GM19463 (cell line): ENCODE measurements around the gene IL3RA.
"Not testable (repeated sequence)": the region's sequence is repeated elsewhere in the genome, so short reads cannot be mapped to it uniquely, and the experiment has no call there.

Experiments
- ATAC-seq: cut with Tn5 transposase; IDR thresholded peaks from one replicate; pipeline ENCODE4 v1.9.1; 2021; ENCODE audit warnings: mild to moderate bottlenecking, moderate library complexity; ENCODE audit not compliant: unreplicated experiment

Gene IL3RA

GRCh38 chrX:1336331-1336943 lies at the start of gene IL3RA:
Gene IL3RA (plus strand): TSS chrX:1336785. CDS start chrX:1341766, 4,981 bp downstream.
- ATAC-seq, result peak; percentile 54

- no peak for ATAC-seq
Measured at GRCh38 chrX:1289535-1289934, 47.0 kb upstream of the IL3RA start.

GRCh38 chrX:1291110-1291740 lies 45.4 kb upstream of the IL3RA start:
- no peak for ATAC-seq

- no peak for ATAC-seq
Measured at GRCh38 chrX:1292575-1293290, 43.9 kb upstream of the IL3RA start.

GRCh38 chrX:1294301-1295067 lies 42.1 kb upstream of the IL3RA start:
- ATAC-seq, result no peak

GRCh38 chrX:1295550-1295949 lies 41.0 kb upstream of the IL3RA start:
- ATAC-seq, result no peak

- ATAC-seq, result not testable (repeated sequence)
Measured at GRCh38 chrX:1297591-1297990, 39.0 kb upstream of the IL3RA start.

GRCh38 chrX:1300449-1300848 lies 36.1 kb upstream of the IL3RA start:
- ATAC-seq, result no peak

GRCh38 chrX:1305411-1305810 lies 31.2 kb upstream of the IL3RA start:
- ATAC-seq, result no peak

GRCh38 chrX:1306909-1307625 lies 29.5 kb upstream of the IL3RA start:
- no peak for ATAC-seq

- ATAC-seq, result no peak
Measured at GRCh38 chrX:1307626-1308340, 28.8 kb upstream of the IL3RA start.

GRCh38 chrX:1308476-1308875 lies 28.1 kb upstream of the IL3RA start:
- no peak for ATAC-seq

- not testable (repeated sequence) for ATAC-seq
Measured at GRCh38 chrX:1308917-1309316, 27.7 kb upstream of the IL3RA start.

- ATAC-seq, result no peak
Measured at GRCh38 chrX:1313788-1314187, 22.8 kb upstream of the IL3RA start.

GRCh38 chrX:1316527-1316926 lies 20.1 kb upstream of the IL3RA start:
- no peak for ATAC-seq

GRCh38 chrX:1321674-1322073 lies 14.9 kb upstream of the IL3RA start:
- no peak for ATAC-seq

GRCh38 chrX:1322393-1322792 lies 14.2 kb upstream of the IL3RA start:
- ATAC-seq, result no peak

- ATAC-seq, result peak; percentile 66
Measured at GRCh38 chrX:1323315-1323714, 13.3 kb upstream of the IL3RA start.

- ATAC-seq, result no peak
Measured at GRCh38 chrX:1325515-1326116, 11.0 kb upstream of the IL3RA start.
